OCI-LY1 (cell line): ENCODE data around the gene PDHX.

ENCODE experiments used
- EZH2 ChIP-seq: fragments of 200-600 bp; sonication (generic), shearing (Covaris generic); IDR thresholded peaks from 2 replicates; pipeline ENCODE4 v1.8.0; 2017; ENCODE audit warnings: borderline replicate concordance, mixed run types, mild to moderate bottlenecking, antibody characterized with exemption, low read length, moderate library complexity, mixed read lengths
- TF ChIP-seq, protein P1 (sequence below): fragments of 200-600 bp; sonication (generic), shearing (Covaris generic); IDR thresholded peaks from 2 replicates; pipeline ENCODE4 v1.5.1; 2017; ENCODE audit warnings: mild to moderate bottlenecking, antibody characterized with exemption, low read length, moderate library complexity, mixed read lengths

DNA sequence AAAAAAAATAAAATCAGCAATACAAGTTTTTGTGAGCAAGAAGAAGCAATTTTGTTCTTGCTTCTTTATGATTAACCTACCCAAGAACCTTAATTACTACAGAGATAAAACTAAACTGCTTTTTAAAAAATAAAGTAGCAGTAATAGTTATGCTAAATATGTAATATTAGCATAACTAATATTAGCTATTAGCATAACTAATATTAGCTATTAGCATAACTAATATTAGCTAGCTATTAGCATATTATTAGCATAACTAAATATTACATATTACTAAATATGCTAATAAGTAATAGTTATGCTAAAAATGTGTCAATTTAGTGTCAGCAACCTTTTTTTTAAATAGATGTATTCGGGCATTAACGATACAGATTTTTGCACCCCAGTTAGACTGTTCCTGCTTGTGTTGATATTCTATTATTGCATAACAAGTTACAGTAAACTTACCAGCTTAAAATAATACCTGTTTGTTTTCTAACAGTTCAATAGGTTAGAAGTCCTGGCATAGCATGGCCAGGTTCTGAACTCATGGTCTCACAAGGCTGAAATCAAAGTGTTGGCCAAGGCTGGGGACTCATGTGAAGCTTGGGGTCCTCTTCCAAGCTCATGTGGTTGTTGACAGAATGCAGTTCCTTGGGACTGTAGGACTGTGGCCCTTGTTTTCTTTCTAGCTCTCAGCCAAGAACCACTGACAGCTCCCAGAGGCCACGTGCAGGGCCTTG, 48.4 kb downstream of the PDHX start:
- TF ChIP-seq, protein P1, sequence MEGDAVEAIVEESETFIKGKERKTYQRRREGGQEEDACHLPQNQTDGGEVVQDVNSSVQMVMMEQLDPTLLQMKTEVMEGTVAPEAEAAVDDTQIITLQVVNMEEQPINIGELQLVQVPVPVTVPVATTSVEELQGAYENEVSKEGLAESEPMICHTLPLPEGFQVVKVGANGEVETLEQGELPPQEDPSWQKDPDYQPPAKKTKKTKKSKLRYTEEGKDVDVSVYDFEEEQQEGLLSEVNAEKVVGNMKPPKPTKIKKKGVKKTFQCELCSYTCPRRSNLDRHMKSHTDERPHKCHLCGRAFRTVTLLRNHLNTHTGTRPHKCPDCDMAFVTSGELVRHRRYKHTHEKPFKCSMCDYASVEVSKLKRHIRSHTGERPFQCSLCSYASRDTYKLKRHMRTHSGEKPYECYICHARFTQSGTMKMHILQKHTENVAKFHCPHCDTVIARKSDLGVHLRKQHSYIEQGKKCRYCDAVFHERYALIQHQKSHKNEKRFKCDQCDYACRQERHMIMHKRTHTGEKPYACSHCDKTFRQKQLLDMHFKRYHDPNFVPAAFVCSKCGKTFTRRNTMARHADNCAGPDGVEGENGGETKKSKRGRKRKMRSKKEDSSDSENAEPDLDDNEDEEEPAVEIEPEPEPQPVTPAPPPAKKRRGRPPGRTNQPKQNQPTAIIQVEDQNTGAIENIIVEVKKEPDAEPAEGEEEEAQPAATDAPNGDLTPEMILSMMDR: no peak
- TF ChIP-seq EZH2: no peak
